GM23338 (cell line): ENCODE results near the gene FUT2. TPM values are rescaled to one million over a fixed set of nuclear protein-coding genes. Genes with fewer than 3 reads are reported as not detected.

Source experiments
- ATAC-seq: fragments of 200-7000 bp; cut with Tn5 transposase; 3 replicates; pipeline ENCODE4 v1.9.1; 2020
- DNase-seq: peaks from one replicate; pipeline ENCODE4 v3.0.0-alpha.2; 2015; ENCODE audit warnings: low spot score
- H2AFZ ChIP-seq: fragments of 200-600 bp; sonication (generic); 2 replicates; pipeline ENCODE4 v1.8.0; 2016; ENCODE audit warnings: antibody characterized with exemption, mild to moderate bottlenecking, moderate library complexity
- H3F3A ChIP-seq: fragments of 200-600 bp; sonication (generic); replicated peaks from 2 replicates; pipeline ENCODE4 v1.8.0; 2017; ENCODE audit warnings: antibody characterized with exemption, mixed run types, low read depth
- H3K27ac ChIP-seq: fragments of 200-600 bp; sonication (generic); 2 replicates; pipeline ENCODE4 v1.6.1; 2016; ENCODE audit warnings: low read depth
- H3K27me3 ChIP-seq: fragments of 200-600 bp; sonication (generic); 2 replicates; pipeline ENCODE4 v1.8.0; 2016; ENCODE audit warnings: mild to moderate bottlenecking, mixed run types, moderate library complexity; ENCODE audit not compliant: insufficient read depth
- H3K36me3 ChIP-seq: fragments of 200-600 bp; sonication (generic); 2 replicates; pipeline ENCODE4 v1.8.0; 2016; ENCODE audit warnings: mild to moderate bottlenecking; ENCODE audit not compliant: insufficient read depth
- H3K4me1 ChIP-seq: fragments of 200-600 bp; sonication (generic); 2 replicates; pipeline ENCODE4 v1.8.0; 2016; ENCODE audit warnings: mild to moderate bottlenecking, moderate library complexity; ENCODE audit not compliant: insufficient read depth
- H3K4me2 ChIP-seq: fragments of 200-600 bp; sonication (generic); 2 replicates; pipeline ENCODE4 v1.7.1; 2017; ENCODE audit warnings: mixed run types
- H3K4me3 ChIP-seq: fragments of 200-600 bp; sonication (generic); 2 replicates; pipeline ENCODE4 v1.6.1; 2016; ENCODE audit warnings: mixed run types
- H3K79me2 ChIP-seq: fragments of 200-600 bp; sonication (generic); replicated peaks from 2 replicates; pipeline ENCODE4 v1.8.0; 2017; ENCODE audit warnings: mild to moderate bottlenecking; ENCODE audit not compliant: insufficient read depth
- H3K9me2 ChIP-seq: fragments of 200-600 bp; sonication (generic); 2 replicates; pipeline ENCODE4 v1.8.0; 2017; ENCODE audit not compliant: insufficient read depth
- H4K20me1 ChIP-seq: fragments of 200-600 bp; sonication (generic); replicated peaks from 2 replicates; pipeline ENCODE4 v1.8.0; 2017; ENCODE audit warnings: mild to moderate bottlenecking; ENCODE audit not compliant: insufficient read depth
- H3K27ac Mint-ChIP-seq: 2 replicates; pipeline ENCODE4 v1.8.0; 2020; ENCODE audit warnings: inconsistent platforms, mild to moderate bottlenecking, moderate library complexity, mixed read lengths
- H3K27me3 Mint-ChIP-seq: 3 replicates; pipeline ENCODE4 v1.8.0; 2022; ENCODE audit warnings: low read depth, mild to moderate bottlenecking, moderate library complexity, mixed read lengths, inconsistent platforms; ENCODE audit not compliant: insufficient read depth, poor library complexity
- H3K36me3 Mint-ChIP-seq: 3 replicates; pipeline ENCODE4 v1.8.0; 2021; ENCODE audit warnings: low read depth, mild to moderate bottlenecking, inconsistent platforms, moderate library complexity, mixed read lengths
- H3K4me1 Mint-ChIP-seq: 3 replicates; pipeline ENCODE4 v1.8.0; 2020; ENCODE audit warnings: mild to moderate bottlenecking, inconsistent platforms, mixed read lengths
- H3K4me3 Mint-ChIP-seq: 3 replicates; pipeline ENCODE4 v1.8.0; 2021; ENCODE audit warnings: moderate library complexity, mild to moderate bottlenecking, inconsistent platforms, mixed read lengths
- H3K9me3 Mint-ChIP-seq: 3 replicates; pipeline ENCODE4 v1.8.0; 2020; ENCODE audit warnings: moderate library complexity, mild to moderate bottlenecking, inconsistent platforms, mixed read lengths
- CREB1 ChIP-seq: fragments of 250-450 bp; sonication (Bioruptor Pico); IDR thresholded peaks from 2 replicates; pipeline ENCODE4 v1.5.0; 2020; ENCODE audit warnings: low read depth, mild to moderate bottlenecking, moderate library complexity
- EZH2 ChIP-seq: fragments of 200-600 bp; sonication (generic); IDR thresholded peaks from one replicate; pipeline ENCODE4 v1.8.0; 2017; ENCODE audit warnings: antibody characterized with exemption, mild to moderate bottlenecking, low read depth; ENCODE audit not compliant: unreplicated experiment
- EZH2phosphoT487 ChIP-seq: fragments of 200-600 bp; sonication (generic); IDR thresholded peaks from one replicate; pipeline ENCODE4 v1.8.1; 2018; ENCODE audit warnings: antibody characterized with exemption; ENCODE audit not compliant: unreplicated experiment
- JUNB ChIP-seq: IDR thresholded peaks from one replicate; pipeline ENCODE4 v1.6.1; 2016; ENCODE audit warnings: antibody characterized with exemption; ENCODE audit not compliant: unreplicated experiment
- ZNF114 ChIP-seq: fragments of 250-450 bp; sonication (Bioruptor Pico); IDR thresholded peaks from 2 replicates; pipeline ENCODE4 v1.5.0; 2020; ENCODE audit warnings: mild to moderate bottlenecking, moderate library complexity
- ZNF331 ChIP-seq: fragments of 250-450 bp; sonication (Bioruptor Pico); IDR thresholded peaks from 2 replicates; pipeline ENCODE4 v1.5.0; 2020; ENCODE audit warnings: low read depth, mild to moderate bottlenecking, moderate library complexity
- polyA plus RNA-seq: library from polyadenylated mRNA; unstranded; fragments of >200 nt; fragmentation: Nextera tagmentation; extraction: Ambion mirVana; gene quantifications from 2 replicates; pipeline ENCODE4 v1.2.1, GENCODE V29; 2016
- total RNA-seq: library from RNA; depleted of rRNA; stranded (reverse); fragments of >200 nt; shearing (Covaris generic); gene quantifications from 2 replicates; pipeline ENCODE4 v1.2.3, GENCODE V29; 2014
- TF ChIP-seq, protein P1 (sequence below), 2 experiments: fragments of 200-600 bp in 1 of 2; sonication (generic) in 1 of 2; conservative IDR thresholded peaks; 2 replicates each; pipeline versions ENCODE4 v1.5.1 to v1.6.1; 2016 to 2017; ENCODE audit warnings: antibody characterized with exemption in 2 of 2, low read depth in 2 of 2, mild to moderate bottlenecking in 2 of 2, moderate library complexity in 1 of 2
- TF ChIP-seq, protein P2 (sequence below): fragments of 250-450 bp; sonication (Bioruptor Pico); IDR thresholded peaks from 2 replicates; pipeline ENCODE4 v1.5.0; 2020; ENCODE audit warnings: mild to moderate bottlenecking, moderate library complexity
- TF ChIP-seq, protein P3 (sequence below): IDR thresholded peaks from 2 replicates; pipeline ENCODE4 v1.6.1; 2016; ENCODE audit warnings: antibody characterized with exemption
- TF ChIP-seq, protein P4 (sequence below): IDR thresholded peaks from one replicate; pipeline ENCODE4 v1.6.1; 2018; ENCODE audit warnings: antibody characterized with exemption; ENCODE audit not compliant: unreplicated experiment

Gene FUT2
- total and polyA plus RNA-seq, 2 experiments from 2014 or later, result 5.0 to 5.6 TPM

DNA sequence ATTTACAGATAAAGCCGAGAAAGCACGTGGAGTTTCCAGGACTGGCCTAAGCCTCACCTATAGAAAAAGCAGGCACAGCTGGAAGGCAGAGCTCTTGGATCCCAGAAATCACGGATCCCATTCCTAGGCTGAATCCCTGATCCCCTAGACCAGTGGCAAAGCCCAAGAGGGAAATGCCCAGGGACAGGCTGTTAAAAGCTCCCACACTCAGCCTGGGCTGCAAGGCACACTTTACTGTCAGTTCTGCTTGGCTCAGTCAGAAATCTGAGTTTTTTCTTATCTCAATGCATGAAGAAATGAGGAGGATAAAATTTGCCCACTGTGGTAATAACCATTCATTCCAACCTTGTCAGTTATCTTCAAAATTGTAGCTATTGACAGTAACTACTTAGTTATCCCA lies 8.0 kb upstream of the FUT2 start:
- H4K20me1 ChIP-seq, result no peaks in the 10 kb centered on the region
- no peaks in the 10 kb centered on the region for H3K27me3 ChIP-seq
- H3K4me2 ChIP-seq, result no peak overlapping the region
- ATAC-seq (no peak), DNase-seq (no peak)
- no peaks in the 10 kb centered on the region for H3K9me2 ChIP-seq
- Mint-ChIP-seq H3K27me3 (peaks cover 8% of the 10 kb centered on the region), H3K27ac (no peak overlapping the region), H3K4me3 (no peak overlapping the region), H3K4me1 (no peaks in the 10 kb centered on the region), H3K36me3 (no peaks in the 10 kb centered on the region), H3K9me3 (no peaks in the 10 kb centered on the region; the same call in 2 of the 3 replicates)
- H3F3A ChIP-seq, result no peaks in the 10 kb centered on the region
- H3K36me3 ChIP-seq, result no peaks in the 10 kb centered on the region
- H2AFZ ChIP-seq, result no peak overlapping the region
- H3K79me2 ChIP-seq, result no peaks in the 10 kb centered on the region
- H3K27ac ChIP-seq, result no peak overlapping the region
- H3K4me1 ChIP-seq, result no peaks in the 10 kb centered on the region
- H3K4me3 ChIP-seq, result no peak overlapping the region
- TF ChIP-seq EZH2phosphoT487, result no peak
- no peak for TF ChIP-seq JUNB
- TF ChIP-seq, protein P1, sequence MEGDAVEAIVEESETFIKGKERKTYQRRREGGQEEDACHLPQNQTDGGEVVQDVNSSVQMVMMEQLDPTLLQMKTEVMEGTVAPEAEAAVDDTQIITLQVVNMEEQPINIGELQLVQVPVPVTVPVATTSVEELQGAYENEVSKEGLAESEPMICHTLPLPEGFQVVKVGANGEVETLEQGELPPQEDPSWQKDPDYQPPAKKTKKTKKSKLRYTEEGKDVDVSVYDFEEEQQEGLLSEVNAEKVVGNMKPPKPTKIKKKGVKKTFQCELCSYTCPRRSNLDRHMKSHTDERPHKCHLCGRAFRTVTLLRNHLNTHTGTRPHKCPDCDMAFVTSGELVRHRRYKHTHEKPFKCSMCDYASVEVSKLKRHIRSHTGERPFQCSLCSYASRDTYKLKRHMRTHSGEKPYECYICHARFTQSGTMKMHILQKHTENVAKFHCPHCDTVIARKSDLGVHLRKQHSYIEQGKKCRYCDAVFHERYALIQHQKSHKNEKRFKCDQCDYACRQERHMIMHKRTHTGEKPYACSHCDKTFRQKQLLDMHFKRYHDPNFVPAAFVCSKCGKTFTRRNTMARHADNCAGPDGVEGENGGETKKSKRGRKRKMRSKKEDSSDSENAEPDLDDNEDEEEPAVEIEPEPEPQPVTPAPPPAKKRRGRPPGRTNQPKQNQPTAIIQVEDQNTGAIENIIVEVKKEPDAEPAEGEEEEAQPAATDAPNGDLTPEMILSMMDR (conservative IDR thresholded peaks at IDR 0.05; ENCODE audit: low read depth in 2 of 2), result no peak
- TF ChIP-seq, protein P2, sequence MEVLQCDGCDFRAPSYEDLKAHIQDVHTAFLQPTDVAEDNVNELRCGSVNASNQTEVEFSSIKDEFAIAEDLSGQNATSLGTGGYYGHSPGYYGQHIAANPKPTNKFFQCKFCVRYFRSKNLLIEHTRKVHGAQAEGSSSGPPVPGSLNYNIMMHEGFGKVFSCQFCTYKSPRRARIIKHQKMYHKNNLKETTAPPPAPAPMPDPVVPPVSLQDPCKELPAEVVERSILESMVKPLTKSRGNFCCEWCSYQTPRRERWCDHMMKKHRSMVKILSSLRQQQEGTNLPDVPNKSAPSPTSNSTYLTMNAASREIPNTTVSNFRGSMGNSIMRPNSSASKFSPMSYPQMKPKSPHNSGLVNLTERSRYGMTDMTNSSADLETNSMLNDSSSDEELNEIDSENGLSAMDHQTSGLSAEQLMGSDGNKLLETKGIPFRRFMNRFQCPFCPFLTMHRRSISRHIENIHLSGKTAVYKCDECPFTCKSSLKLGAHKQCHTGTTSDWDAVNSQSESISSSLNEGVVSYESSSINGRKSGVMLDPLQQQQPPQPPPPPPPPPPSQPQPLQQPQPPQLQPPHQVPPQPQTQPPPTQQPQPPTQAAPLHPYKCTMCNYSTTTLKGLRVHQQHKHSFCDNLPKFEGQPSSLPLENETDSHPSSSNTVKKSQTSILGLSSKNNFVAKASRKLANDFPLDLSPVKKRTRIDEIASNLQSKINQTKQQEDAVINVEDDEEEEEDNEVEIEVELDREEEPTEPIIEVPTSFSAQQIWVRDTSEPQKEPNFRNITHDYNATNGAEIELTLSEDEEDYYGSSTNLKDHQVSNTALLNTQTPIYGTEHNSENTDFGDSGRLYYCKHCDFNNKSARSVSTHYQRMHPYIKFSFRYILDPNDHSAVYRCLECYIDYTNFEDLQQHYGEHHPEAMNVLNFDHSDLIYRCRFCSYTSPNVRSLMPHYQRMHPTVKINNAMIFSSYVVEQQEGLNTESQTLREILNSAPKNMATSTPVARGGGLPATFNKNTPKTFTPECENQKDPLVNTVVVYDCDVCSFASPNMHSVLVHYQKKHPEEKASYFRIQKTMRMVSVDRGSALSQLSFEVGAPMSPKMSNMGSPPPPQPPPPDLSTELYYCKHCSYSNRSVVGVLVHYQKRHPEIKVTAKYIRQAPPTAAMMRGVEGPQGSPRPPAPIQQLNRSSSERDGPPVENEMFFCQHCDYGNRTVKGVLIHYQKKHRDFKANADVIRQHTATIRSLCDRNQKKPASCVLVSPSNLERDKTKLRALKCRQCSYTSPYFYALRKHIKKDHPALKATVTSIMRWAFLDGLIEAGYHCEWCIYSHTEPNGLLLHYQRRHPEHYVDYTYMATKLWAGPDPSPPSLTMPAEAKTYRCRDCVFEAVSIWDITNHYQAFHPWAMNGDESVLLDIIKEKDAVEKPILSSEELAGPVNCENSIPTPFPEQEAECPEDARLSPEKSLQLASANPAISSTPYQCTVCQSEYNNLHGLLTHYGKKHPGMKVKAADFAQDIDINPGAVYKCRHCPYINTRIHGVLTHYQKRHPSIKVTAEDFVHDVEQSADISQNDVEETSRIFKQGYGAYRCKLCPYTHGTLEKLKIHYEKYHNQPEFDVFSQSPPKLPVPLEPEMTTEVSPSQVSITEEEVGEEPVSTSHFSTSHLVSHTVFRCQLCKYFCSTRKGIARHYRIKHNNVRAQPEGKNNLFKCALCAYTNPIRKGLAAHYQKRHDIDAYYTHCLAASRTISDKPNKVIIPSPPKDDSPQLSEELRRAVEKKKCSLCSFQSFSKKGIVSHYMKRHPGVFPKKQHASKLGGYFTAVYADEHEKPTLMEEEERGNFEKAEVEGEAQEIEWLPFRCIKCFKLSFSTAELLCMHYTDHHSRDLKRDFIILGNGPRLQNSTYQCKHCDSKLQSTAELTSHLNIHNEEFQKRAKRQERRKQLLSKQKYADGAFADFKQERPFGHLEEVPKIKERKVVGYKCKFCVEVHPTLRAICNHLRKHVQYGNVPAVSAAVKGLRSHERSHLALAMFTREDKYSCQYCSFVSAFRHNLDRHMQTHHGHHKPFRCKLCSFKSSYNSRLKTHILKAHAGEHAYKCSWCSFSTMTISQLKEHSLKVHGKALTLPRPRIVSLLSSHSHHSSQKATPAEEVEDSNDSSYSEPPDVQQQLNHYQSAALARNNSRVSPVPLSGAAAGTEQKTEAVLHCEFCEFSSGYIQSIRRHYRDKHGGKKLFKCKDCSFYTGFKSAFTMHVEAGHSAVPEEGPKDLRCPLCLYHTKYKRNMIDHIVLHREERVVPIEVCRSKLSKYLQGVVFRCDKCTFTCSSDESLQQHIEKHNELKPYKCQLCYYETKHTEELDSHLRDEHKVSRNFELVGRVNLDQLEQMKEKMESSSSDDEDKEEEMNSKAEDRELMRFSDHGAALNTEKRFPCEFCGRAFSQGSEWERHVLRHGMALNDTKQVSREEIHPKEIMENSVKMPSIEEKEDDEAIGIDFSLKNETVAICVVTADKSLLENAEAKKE (CRISPR knock-in tag), result no peak
- TF ChIP-seq ZNF114 (CRISPR knock-in tag), result no peak
- TF ChIP-seq, protein P3, sequence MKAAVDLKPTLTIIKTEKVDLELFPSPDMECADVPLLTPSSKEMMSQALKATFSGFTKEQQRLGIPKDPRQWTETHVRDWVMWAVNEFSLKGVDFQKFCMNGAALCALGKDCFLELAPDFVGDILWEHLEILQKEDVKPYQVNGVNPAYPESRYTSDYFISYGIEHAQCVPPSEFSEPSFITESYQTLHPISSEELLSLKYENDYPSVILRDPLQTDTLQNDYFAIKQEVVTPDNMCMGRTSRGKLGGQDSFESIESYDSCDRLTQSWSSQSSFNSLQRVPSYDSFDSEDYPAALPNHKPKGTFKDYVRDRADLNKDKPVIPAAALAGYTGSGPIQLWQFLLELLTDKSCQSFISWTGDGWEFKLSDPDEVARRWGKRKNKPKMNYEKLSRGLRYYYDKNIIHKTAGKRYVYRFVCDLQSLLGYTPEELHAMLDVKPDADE, result no peak
- TF ChIP-seq EZH2, result no peak
- TF ChIP-seq, protein P4, sequence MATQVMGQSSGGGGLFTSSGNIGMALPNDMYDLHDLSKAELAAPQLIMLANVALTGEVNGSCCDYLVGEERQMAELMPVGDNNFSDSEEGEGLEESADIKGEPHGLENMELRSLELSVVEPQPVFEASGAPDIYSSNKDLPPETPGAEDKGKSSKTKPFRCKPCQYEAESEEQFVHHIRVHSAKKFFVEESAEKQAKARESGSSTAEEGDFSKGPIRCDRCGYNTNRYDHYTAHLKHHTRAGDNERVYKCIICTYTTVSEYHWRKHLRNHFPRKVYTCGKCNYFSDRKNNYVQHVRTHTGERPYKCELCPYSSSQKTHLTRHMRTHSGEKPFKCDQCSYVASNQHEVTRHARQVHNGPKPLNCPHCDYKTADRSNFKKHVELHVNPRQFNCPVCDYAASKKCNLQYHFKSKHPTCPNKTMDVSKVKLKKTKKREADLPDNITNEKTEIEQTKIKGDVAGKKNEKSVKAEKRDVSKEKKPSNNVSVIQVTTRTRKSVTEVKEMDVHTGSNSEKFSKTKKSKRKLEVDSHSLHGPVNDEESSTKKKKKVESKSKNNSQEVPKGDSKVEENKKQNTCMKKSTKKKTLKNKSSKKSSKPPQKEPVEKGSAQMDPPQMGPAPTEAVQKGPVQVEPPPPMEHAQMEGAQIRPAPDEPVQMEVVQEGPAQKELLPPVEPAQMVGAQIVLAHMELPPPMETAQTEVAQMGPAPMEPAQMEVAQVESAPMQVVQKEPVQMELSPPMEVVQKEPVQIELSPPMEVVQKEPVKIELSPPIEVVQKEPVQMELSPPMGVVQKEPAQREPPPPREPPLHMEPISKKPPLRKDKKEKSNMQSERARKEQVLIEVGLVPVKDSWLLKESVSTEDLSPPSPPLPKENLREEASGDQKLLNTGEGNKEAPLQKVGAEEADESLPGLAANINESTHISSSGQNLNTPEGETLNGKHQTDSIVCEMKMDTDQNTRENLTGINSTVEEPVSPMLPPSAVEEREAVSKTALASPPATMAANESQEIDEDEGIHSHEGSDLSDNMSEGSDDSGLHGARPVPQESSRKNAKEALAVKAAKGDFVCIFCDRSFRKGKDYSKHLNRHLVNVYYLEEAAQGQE, result no peak
- no peak for TF ChIP-seq ZNF331 (CRISPR knock-in tag)
- no peak for TF ChIP-seq CREB1
